GM21717 (cell line): ENCODE results near the gene PIP4K2C.
"Not testable (repeated sequence)": the region's sequence is repeated elsewhere in the genome, so short reads cannot be mapped to it uniquely, and the experiment has no call there.

Source experiments
- ATAC-seq: cut with Tn5 transposase; IDR thresholded peaks from one replicate; pipeline ENCODE4 v1.9.1; 2021; ENCODE audit warnings: mild to moderate bottlenecking, moderate library complexity; ENCODE audit not compliant: unreplicated experiment

PIP4K2C gene

GRCh38 chr12:57609101-57609780, 18.2 kb downstream of the PIP4K2C start:
- ATAC-seq, result no peak

GRCh38 chr12:57609781-57610553, 19.0 kb downstream of the PIP4K2C start:
- no peak for ATAC-seq

GRCh38 chr12:57610554-57611107, 19.6 kb downstream of the PIP4K2C start:
- no peak for ATAC-seq

- ATAC-seq, result no peak
These were observed 20.3 kb downstream of the PIP4K2C start, which contains the start of gene ARHGEF25 for GRCh38 chr12:57611108-57611826. ARHGEF25 (plus strand) TSS chr12:57611435; CDS start chr12:57611895, 460 bp downstream.

GRCh38 chr12:57611827-57612710, 21.1 kb downstream of the PIP4K2C start:
- ATAC-seq, result no peak

- ATAC-seq, result no peak
These were observed 21.9 kb downstream of the PIP4K2C start for GRCh38 chr12:57612711-57613426.

- ATAC-seq, result no peak
These were observed 22.6 kb downstream of the PIP4K2C start for GRCh38 chr12:57613427-57614109.

GRCh38 chr12:57614178-57614947, 23.4 kb downstream of the PIP4K2C start:
- no peak for ATAC-seq

GRCh38 chr12:57614948-57615500, 24.0 kb downstream of the PIP4K2C start:
- no peak for ATAC-seq

GRCh38 chr12:57615637-57616036, 24.6 kb downstream of the PIP4K2C start:
- no peak for ATAC-seq

GRCh38 chr12:57616383-57617101, 25.6 kb downstream of the PIP4K2C start:
- ATAC-seq, result no peak

GRCh38 chr12:57617942-57618341, 26.9 kb downstream of the PIP4K2C start:
- ATAC-seq, result no peak

GRCh38 chr12:57618431-57618830, 27.4 kb downstream of the PIP4K2C start:
- ATAC-seq, result not testable (repeated sequence)

- no peak for ATAC-seq
These were observed 28.0 kb downstream of the PIP4K2C start for GRCh38 chr12:57618966-57619433.

GRCh38 chr12:57619434-57620244, 28.6 kb downstream of the PIP4K2C start:
- ATAC-seq, result no peak

GRCh38 chr12:57620245-57620935, 29.4 kb downstream of the PIP4K2C start:
- no peak for ATAC-seq
